Glomerular visceral epithelial cell (primary cell): Measurements from ENCODE around the gene VSTM2L.
A peak's percentile ranks its signal among the peaks of the same experiment; 100 is the strongest.
"Not testable (repeated sequence)": the region's sequence is repeated elsewhere in the genome, so short reads cannot be mapped to it uniquely, and the experiment has no call there.

Experiments used
- DNase-seq: peaks from one replicate; pipeline ENCODE4 v3.0.0-alpha.2; 2016; ENCODE audit errors: extremely low spot score

The VSTM2L gene

GRCh38 chr20:37902504-37903313 lies at the start of gene VSTM2L:
Gene VSTM2L, plus strand, starts transcription at chr20:37903127. Its CDS starts 224 bp downstream, at chr20:37903351.
- DNase-seq = peak; percentile 41

- no peak for DNase-seq
Measured at GRCh38 chr20:37853823-37854375, 49.0 kb upstream of the VSTM2L start.

- not testable (repeated sequence) for DNase-seq
Measured at GRCh38 chr20:37856034-37856433, 46.9 kb upstream of the VSTM2L start.

GRCh38 chr20:37856932-37857660 lies 45.8 kb upstream of the VSTM2L start:
- DNase-seq = no peak

GRCh38 chr20:37859406-37860171 lies 43.3 kb upstream of the VSTM2L start:
- no peak for DNase-seq

- DNase-seq = no peak
Measured at GRCh38 chr20:37863289-37863688, 39.6 kb upstream of the VSTM2L start.

GRCh38 chr20:37864298-37864697 lies 38.6 kb upstream of the VSTM2L start:
- no peak for DNase-seq

GRCh38 chr20:37866051-37866450 lies 36.9 kb upstream of the VSTM2L start:
- no peak for DNase-seq

GRCh38 chr20:37867289-37868195 lies 35.4 kb upstream of the VSTM2L start:
- DNase-seq = no peak

GRCh38 chr20:37868851-37869333 lies 34.0 kb upstream of the VSTM2L start:
- DNase-seq = no peak

- DNase-seq = no peak
Measured at GRCh38 chr20:37869334-37869861, 33.5 kb upstream of the VSTM2L start.

- DNase-seq = no peak
Measured at GRCh38 chr20:37870294-37870693, 32.6 kb upstream of the VSTM2L start.

GRCh38 chr20:37871751-37872150 lies 31.2 kb upstream of the VSTM2L start:
- no peak for DNase-seq

- DNase-seq = no peak
Measured at GRCh38 chr20:37872161-37872560, 30.8 kb upstream of the VSTM2L start.

GRCh38 chr20:37873884-37874283 lies 29.0 kb upstream of the VSTM2L start:
- DNase-seq = no peak

GRCh38 chr20:37875460-37876175 lies 27.3 kb upstream of the VSTM2L start:
- no peak for DNase-seq

GRCh38 chr20:37876863-37877262 lies 26.1 kb upstream of the VSTM2L start:
- no peak for DNase-seq

GRCh38 chr20:37877832-37878772 lies 24.8 kb upstream of the VSTM2L start:
- DNase-seq = no peak
